ENCODE measurements around the gene PARD3. TPM values are rescaled to one million over a fixed set of nuclear protein-coding genes. Genes with fewer than 3 reads are reported as not detected.
"Not testable (repeated sequence)": the region's sequence is repeated elsewhere in the genome, so short reads cannot be mapped to it uniquely, and the experiment has no call there.

PARD3 gene
- total and polyA plus RNA-seq, 10 of the 15 experiments (the other 5 are each of a cell fraction or from before 2014, with no cell fraction given), result 2.6 to 43.1 (median 13.9) TPM

GRCh38 chr10:34795334-34795733, 19.8 kb downstream of the PARD3 start:
- Histone ChIP-seq H3K9me3 (replicated peaks; ENCODE audit: control insufficient read depth, insufficient read depth, low read length) (no peaks in the 10 kb centered on the region), H3K27me3 (replicated peaks in 1 of 2; ENCODE audit: control insufficient read depth in 2 of 2, insufficient read depth in 2 of 2, low read length in 1 of 2) (no peaks in the 10 kb centered on the region), H4K20me1 (ENCODE audit: control insufficient read depth, insufficient read depth) (no peaks in the 10 kb centered on the region), H3K4me3 (no peak overlapping the region), H3K36me3 (ENCODE audit: control insufficient read depth in 2 of 2, insufficient read depth in 2 of 2, low read length in 1 of 2) (no peaks in the 10 kb centered on the region), H2AFZ (ENCODE audit: control insufficient read depth, low read depth, low read length) (no peak overlapping the region), H3K4me2 (ENCODE audit: control insufficient read depth, insufficient read depth) (no peak overlapping the region), H3K9ac (ENCODE audit: control insufficient read depth, insufficient read depth, low read length) (no peak overlapping the region), H3K27ac (ENCODE audit: control insufficient read depth, insufficient read depth) (no peak overlapping the region), H3K4me1 (ENCODE audit: control insufficient read depth, insufficient read depth, low read length) (no peaks in the 10 kb centered on the region), H3K79me2 (ENCODE audit: control insufficient read depth, insufficient read depth, low read length) (no peaks in the 10 kb centered on the region)
- CTCF ChIA-PET, result interaction anchor here (0.7 to 1.3 kb wide), 3 partner anchors 13 to 62 kb away, joined by 3 to 4 read pairs (median 3); no protein-coding TSS in a partner anchor
- intact Hi-C loops (cut with micrococcal nuclease; ENCODE audit: unreplicated experiment) (no loop called here), in situ Hi-C loops (cut with MboI) (no loop called here)
- POLR2A ChIA-PET, result interaction anchor here (1.0 to 6.0 kb wide), 3 partner anchors 12 to 25 kb away, joined by 3 to 33 read pairs (median 3); no protein-coding TSS in a partner anchor
- no peak for DNase-seq (ENCODE audit: low read depth, low spot score)
- ATAC-seq, result no peak
- RAD21 ChIA-PET (ENCODE audit: unreplicated experiment), result interaction anchor here (1.0 kb wide), 2 partner anchors 13 to 71 kb away, joined by 3 read pairs; no protein-coding TSS in a partner anchor
- BruUV-seq (replicated peaks), result no TSS peak
- SMC1A ChIA-PET (ENCODE audit: uncharacterized antibody, unreplicated experiment), result interaction anchor here (8.9 kb wide), 1 partner anchor 15 kb away, joined by 65 read pairs; no protein-coding TSS in a partner anchor
- no peak for FAIRE-seq
- WGBS (ENCODE audit: insufficient coverage, insufficient replicate concordance, low lambda C conversion rate, missing lambda C conversion rate), result 36% methylated on average over 6 of the region's 6 CpGs
- TF ChIP-seq STAT1 (conservative IDR thresholded peaks at IDR 0.05), result no peak
- TF ChIP-seq ATF3 (IDR thresholded peaks at IDR 0.05; ENCODE audit: borderline replicate concordance, extremely low read depth, low read depth, low read length), result no peak
- no peak for TF ChIP-seq SMAD1 (IDR thresholded peaks at IDR 0.05; ENCODE audit: low read depth, partially characterized antibody)
- TF ChIP-seq BHLHE40 (IDR thresholded peaks at IDR 0.05; ENCODE audit: borderline replicate concordance in 1 of 2, low read depth in 2 of 2, low read length in 1 of 2), result no peak
- no peak for TF ChIP-seq NR2C2 (IDR thresholded peaks at IDR 0.05; ENCODE audit: borderline replicate concordance, control insufficient read depth, insufficient read length, low read depth)

GRCh38 chr10:34794835-34795234, 20.3 kb downstream of the PARD3 start:
- Histone ChIP-seq H3K4me2 (ENCODE audit: control insufficient read depth, insufficient read depth) (no peak overlapping the region), H3K27ac (ENCODE audit: control insufficient read depth, insufficient read depth) (no peak overlapping the region), H3K36me3 (ENCODE audit: control insufficient read depth in 2 of 2, insufficient read depth in 2 of 2, low read length in 1 of 2) (no peaks in the 10 kb centered on the region), H3K9ac (ENCODE audit: control insufficient read depth, insufficient read depth, low read length) (no peak overlapping the region), H3K79me2 (ENCODE audit: control insufficient read depth, insufficient read depth, low read length) (no peaks in the 10 kb centered on the region), H3K27me3 (replicated peaks in 1 of 2; ENCODE audit: control insufficient read depth in 2 of 2, insufficient read depth in 2 of 2, low read length in 1 of 2) (no peaks in the 10 kb centered on the region), H4K20me1 (ENCODE audit: control insufficient read depth, insufficient read depth) (no peaks in the 10 kb centered on the region), H3K4me1 (ENCODE audit: control insufficient read depth, insufficient read depth, low read length) (no peaks in the 10 kb centered on the region), H2AFZ (ENCODE audit: control insufficient read depth, low read depth, low read length) (no peak overlapping the region), H3K9me3 (replicated peaks; ENCODE audit: control insufficient read depth, insufficient read depth, low read length) (no peaks in the 10 kb centered on the region), H3K4me3 (no peak overlapping the region)
- DNase-seq (ENCODE audit: low read depth, low spot score), result no peak
- no peak for FAIRE-seq
- ChIA-PET RAD21 (ENCODE audit: unreplicated experiment) (interaction anchor here (1.0 kb wide), 1 partner anchor 70 kb away, joined by 3 read pairs; no protein-coding TSS in a partner anchor), POLR2A (interaction anchor here (1.0 to 6.0 kb wide), 3 partner anchors 13 to 25 kb away, joined by 3 to 33 read pairs (median 3); no protein-coding TSS in a partner anchor), SMC1A (ENCODE audit: uncharacterized antibody, unreplicated experiment) (interaction anchor here (1.4 to 8.9 kb wide), 2 partner anchors 16 to 70 kb away, joined by 5 to 65 read pairs; no protein-coding TSS in a partner anchor), CTCF (interaction anchor here (1.0 to 1.3 kb wide), 2 partner anchors 13 to 15 kb away, joined by 3 read pairs; no protein-coding TSS in a partner anchor)
- TF ChIP-seq ATF3 (IDR thresholded peaks at IDR 0.05; ENCODE audit: borderline replicate concordance, extremely low read depth, low read depth, low read length) (no peak), BACH1 (IDR thresholded peaks at IDR 0.05; ENCODE audit: borderline replicate concordance) (no peak)
- intact Hi-C loops (cut with micrococcal nuclease; ENCODE audit: unreplicated experiment) (no loop called here), in situ Hi-C loops (cut with MboI) (no loop called here)
- no TSS peak for BruUV-seq (replicated peaks)
- 68% methylated on average over 4 of the region's 4 CpGs for WGBS (ENCODE audit: insufficient coverage, insufficient replicate concordance, low lambda C conversion rate, missing lambda C conversion rate)
- ATAC-seq, result no peak

- H3K4me2 ChIP-seq (ENCODE audit: control insufficient read depth, insufficient read depth); BruUV-seq (replicated peaks); H3K27me3 ChIP-seq (replicated peaks in 1 of 2; ENCODE audit: control insufficient read depth in 2 of 2, insufficient read depth in 2 of 2, low read length in 1 of 2); in situ Hi-C loops (cut with MboI); H3K9ac ChIP-seq (ENCODE audit: control insufficient read depth, insufficient read depth, low read length); H3K27ac ChIP-seq (ENCODE audit: control insufficient read depth, insufficient read depth); H3K36me3 ChIP-seq (ENCODE audit: control insufficient read depth in 2 of 2, insufficient read depth in 2 of 2, low read length in 1 of 2); H3K4me1 ChIP-seq (ENCODE audit: control insufficient read depth, insufficient read depth, low read length); FAIRE-seq; intact Hi-C loops (cut with micrococcal nuclease; ENCODE audit: unreplicated experiment); ATAC-seq; DNase-seq (ENCODE audit: low read depth, low spot score); H2AFZ ChIP-seq (ENCODE audit: control insufficient read depth, low read depth, low read length); H3K4me3 ChIP-seq; H3K79me2 ChIP-seq (ENCODE audit: control insufficient read depth, insufficient read depth, low read length); H3K9me3 ChIP-seq (replicated peaks; ENCODE audit: control insufficient read depth, insufficient read depth, low read length); H4K20me1 ChIP-seq (ENCODE audit: control insufficient read depth, insufficient read depth): not testable (repeated sequence)
- CTCF ChIA-PET, result interaction anchor here (0.6 to 3.1 kb wide), 4 partner anchors 15 to 69 kb away, joined by 3 to 26 read pairs (median 7); no protein-coding TSS in a partner anchor
- POLR2A ChIA-PET, result interaction anchor here (0.7 kb wide), 2 partner anchors 21 to 123 kb away, joined by 4 to 9 read pairs; no protein-coding TSS in a partner anchor
- SMC1A ChIA-PET (ENCODE audit: uncharacterized antibody, unreplicated experiment), result interaction anchor here (0.5 to 6.0 kb wide), 4 partner anchors 8 to 235 kb away, joined by 3 to 42 read pairs (median 4); no protein-coding TSS in a partner anchor
- WGBS (ENCODE audit: insufficient coverage, insufficient replicate concordance, low lambda C conversion rate, missing lambda C conversion rate), result 42% methylated on average over 5 of the region's 5 CpGs
- RAD21 ChIA-PET (ENCODE audit: unreplicated experiment), result interaction anchor here (1.0 to 1.2 kb wide), 3 partner anchors 15 to 69 kb away, joined by 3 read pairs; no protein-coding TSS in a partner anchor
Observed at GRCh38 chr10:34793581-34793980, 21.5 kb downstream of the PARD3 start.

Data from GM12878 (cell line).